GM03348 (cell line): ENCODE measurements around the gene DENND6B.
A peak's percentile ranks its signal among the peaks of the same experiment; 100 is the strongest.
"Not testable (repeated sequence)": the region's sequence is repeated elsewhere in the genome, so short reads cannot be mapped to it uniquely, and the experiment has no call there.

Experiments used
- DNase-seq: peaks from one replicate; pipeline ENCODE4 v3.0.0; 2012; ENCODE audit warnings: low spot score

DENND6B gene, protein sequence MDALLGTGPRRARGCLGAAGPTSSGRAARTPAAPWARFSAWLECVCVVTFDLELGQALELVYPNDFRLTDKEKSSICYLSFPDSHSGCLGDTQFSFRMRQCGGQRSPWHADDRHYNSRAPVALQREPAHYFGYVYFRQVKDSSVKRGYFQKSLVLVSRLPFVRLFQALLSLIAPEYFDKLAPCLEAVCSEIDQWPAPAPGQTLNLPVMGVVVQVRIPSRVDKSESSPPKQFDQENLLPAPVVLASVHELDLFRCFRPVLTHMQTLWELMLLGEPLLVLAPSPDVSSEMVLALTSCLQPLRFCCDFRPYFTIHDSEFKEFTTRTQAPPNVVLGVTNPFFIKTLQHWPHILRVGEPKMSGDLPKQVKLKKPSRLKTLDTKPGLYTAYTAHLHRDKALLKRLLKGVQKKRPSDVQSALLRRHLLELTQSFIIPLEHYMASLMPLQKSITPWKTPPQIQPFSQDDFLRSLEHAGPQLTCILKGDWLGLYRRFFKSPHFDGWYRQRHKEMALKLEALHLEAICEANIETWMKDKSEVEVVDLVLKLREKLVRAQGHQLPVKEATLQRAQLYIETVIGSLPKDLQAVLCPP

DNA sequence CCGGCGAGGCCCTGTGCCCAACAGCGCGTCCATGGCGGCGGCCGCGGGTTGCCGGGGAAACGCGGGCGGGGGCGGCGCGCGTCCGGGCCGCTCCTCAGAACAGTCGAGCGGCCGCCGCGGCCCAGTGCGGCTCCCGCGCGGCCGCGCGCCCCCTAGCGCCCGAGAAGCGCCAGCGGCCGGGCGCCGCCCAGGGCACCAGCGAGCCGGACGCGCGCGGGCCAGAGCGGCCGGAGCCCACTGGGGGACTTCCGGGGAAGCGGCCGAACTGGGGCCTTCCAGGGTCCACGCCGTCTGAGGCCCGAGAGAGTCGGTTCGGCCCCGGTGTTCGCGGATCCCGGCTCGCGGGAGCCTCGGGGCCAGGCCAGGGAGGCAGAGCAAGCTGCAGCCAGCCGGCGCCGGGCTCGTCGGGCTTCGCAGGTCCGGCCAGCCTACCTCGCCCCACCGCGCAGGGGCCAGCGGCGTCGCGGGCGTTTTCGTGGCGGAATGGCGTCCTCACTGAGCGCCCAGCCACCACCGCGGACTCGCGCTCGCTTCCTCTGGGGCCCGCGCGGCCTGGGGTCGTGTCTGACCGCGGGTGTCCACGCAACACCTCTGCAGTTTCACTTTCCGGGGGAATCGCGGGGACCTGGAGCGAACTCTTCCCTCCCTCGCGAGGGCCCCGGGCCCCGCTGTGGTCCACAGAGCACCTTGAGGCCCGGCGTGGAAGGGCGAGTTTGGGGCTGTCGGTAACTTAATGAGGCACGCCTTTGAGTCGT lies at the start of gene DENND6B:
Gene DENND6B, minus strand, starts transcription at position 57 of the 755 bp plus-strand sequence. Its CDS starts 24 bp downstream, at position 33.
- peak; percentile 97 for DNase-seq

GRCh38 chr22:50376085-50376651 lies 49.4 kb upstream of the DENND6B start:
- no peak for DNase-seq

DNA sequence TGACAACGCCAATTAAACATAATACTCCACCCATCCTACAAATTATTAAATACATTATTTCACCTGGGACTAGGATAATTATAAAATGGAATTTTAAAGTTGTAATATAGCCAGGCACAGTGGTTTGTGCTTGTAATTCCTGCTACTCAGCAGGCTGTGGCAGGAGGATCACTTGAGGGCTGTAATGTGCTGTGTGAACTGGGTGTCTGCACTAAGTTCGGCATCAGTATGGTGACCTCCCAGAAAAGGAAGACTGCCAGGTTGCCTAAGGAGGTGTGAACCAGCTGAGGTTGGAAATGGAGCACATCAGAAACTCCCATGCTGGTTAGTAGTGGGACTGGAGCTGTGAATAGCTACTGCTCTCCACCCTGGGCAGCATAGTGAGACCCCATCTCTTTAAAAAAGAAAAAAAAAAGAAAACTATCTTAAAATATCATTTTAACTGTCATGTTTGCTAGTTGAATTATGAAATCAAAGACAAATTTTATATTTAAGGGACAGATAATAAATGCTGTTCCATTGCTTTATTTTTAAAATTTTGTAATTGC lies 44.4 kb upstream of the DENND6B start:
- no peak for DNase-seq

- no peak for DNase-seq
Measured at GRCh38 chr22:50367778-50368500, 41.1 kb upstream of the DENND6B start.

DNA sequence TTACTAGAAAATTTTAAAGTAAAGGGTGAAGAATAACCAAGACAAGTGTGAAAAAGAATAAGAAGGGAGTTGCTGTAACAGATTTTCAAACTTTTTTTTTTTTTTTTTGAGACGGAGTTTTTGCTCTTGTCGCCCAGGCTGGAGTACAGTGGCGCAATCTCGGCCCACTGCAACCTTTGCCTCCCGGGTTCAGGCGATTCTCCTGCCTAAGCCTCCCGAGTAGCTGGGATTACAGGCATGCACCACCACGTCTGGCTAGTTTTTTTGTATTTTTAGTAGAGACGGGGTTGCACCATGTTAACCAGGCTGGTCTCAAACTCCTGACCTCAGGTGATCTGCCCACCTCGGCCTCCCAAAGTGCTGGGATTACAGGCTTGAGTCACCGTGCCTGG lies 37.0 kb upstream of the DENND6B start:
- not testable (repeated sequence) for DNase-seq

DNA sequence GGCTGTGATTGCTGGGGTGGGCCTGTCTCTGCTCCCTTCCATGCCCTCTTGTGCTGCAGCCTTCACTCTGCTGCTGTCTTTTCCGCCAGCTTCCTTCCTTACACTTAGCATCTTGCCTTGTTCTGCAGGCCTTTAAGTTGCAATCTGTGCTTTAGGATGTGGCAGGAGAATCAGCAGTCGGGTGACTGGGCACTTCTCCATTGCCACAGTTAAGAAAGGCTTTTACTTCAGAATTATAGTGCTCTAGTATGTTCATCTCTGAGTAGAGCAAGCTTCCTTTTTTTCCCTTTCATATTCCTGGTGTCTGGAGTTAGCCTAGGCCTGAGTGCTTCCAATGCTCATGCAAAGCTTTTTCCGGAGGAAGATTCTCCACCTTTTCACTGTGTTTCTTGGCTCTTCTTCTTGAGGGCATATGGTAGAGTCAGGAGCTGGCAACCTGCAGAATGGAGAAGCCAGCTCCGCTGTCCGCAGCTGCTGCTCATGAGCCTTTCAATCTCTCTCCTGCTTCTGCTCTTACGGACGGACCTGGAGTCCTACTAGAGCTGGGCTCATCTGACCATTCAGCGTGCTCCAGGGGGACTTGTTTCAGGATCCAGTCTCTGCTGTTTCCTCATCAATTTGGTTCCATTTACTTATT lies 36.5 kb upstream of the DENND6B start:
- no peak for DNase-seq

- DNase-seq = no peak
Measured at GRCh38 chr22:50361688-50362087, 34.9 kb upstream of the DENND6B start.

GRCh38 chr22:50361222-50361621 lies 34.4 kb upstream of the DENND6B start:
- no peak for DNase-seq

GRCh38 chr22:50360578-50360977 lies 33.8 kb upstream of the DENND6B start:
- no peak for DNase-seq

- no peak for DNase-seq
Measured at GRCh38 chr22:50357756-50358155, 30.9 kb upstream of the DENND6B start.

DNA sequence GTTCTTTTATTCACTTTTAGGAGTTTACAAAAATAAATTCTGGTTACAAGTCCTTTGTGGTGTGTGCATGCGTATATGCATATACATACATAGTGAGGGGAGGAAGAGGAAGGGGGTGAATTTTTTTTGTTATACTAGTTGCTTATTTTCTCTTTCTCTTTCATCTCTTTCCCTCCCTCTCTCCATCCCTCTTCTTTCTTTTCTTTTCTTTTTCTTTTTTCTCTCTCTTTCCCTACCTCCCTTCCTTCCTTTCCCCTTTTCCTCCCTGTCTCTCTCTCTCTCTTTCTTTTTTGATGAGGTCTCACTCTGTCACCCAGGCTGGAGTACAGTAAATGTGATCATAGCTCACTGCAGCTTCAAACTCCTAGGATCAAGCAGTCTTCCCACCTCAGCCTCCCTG lies 30.4 kb upstream of the DENND6B start:
- no peak for DNase-seq

- no peak for DNase-seq
Measured at GRCh38 chr22:50356186-50356585, 29.4 kb upstream of the DENND6B start.

DNA sequence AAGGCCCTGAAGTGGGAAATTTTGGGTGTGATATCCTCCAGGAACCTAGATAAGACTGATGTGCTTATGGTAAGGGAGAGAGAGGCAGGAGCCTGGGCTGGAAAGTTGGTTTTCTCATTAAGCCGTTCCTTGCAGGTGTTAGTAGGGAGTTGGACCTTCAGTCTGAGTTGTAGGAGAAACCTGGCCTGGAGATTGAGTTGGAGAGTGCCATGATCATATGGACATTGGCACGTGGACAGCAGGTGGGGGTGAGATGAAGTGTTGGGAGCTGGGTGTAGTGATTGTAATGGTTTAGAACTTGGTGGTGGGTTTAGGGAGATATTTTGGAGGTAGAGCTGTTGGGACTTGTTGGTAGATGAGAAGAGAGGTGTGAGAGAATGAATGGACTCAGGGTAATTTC lies 21.2 kb upstream of the DENND6B start:
- no peak for DNase-seq

GRCh38 chr22:50347157-50347556 lies 20.3 kb upstream of the DENND6B start:
- DNase-seq = no peak

DNA sequence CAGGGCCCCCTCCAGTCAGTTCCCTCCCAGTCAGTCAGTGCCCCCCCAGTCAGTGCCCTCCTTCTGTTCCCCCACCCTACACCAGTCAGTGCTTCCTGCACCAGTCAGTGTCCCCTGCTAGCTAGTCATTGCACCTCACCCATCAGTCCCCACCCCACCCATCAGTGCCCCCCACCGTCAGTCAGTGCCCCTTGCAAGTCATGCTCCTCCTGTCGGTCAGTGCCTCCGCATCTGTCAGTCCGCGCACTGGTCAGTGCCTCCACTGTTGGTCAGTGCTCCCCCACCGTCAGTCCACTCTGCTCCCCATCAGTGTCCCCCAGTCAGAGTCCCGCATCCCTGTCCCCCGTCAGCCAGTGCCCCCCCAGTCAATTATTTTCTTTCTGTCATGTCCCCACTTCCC lies 19.7 kb upstream of the DENND6B start:
- DNase-seq = no peak

- no peak for DNase-seq
Measured at GRCh38 chr22:50343541-50343935, 16.7 kb upstream of the DENND6B start.

- peak; percentile 97 for DNase-seq
Measured at GRCh38 chr22:50342651-50343540, 16.1 kb upstream of the DENND6B start, which contains the start of gene PPP6R2. TSS of gene PPP6R2 (plus strand) at chr22:50343327. CDS start at chr22:50393909, 50,582 bp downstream.

- peak; percentile 91 for DNase-seq
Measured at GRCh38 chr22:50341977-50342650, 15.3 kb upstream of the DENND6B start.
